CD4-positive, alpha-beta T cell (primary cell): ENCODE measurements around the gene SLC25A6. TPM values are rescaled to one million over a fixed set of nuclear protein-coding genes. Genes with fewer than 3 reads are reported as not detected.
A peak's percentile ranks its signal among the peaks of the same experiment; 100 is the strongest.

ENCODE experiments used
- ATAC-seq: fragments of 200-7000 bp; cut with Tn5 transposase; one replicate; pipeline ENCODE4 v1.10.0; 2022; ENCODE audit warnings: mild to moderate bottlenecking; ENCODE audit not compliant: poor library complexity
- CTCF ChIA-PET: fragments of 350-600 bp; sonication (Branson Sonifier 250); formaldehyde crosslinking; loops from one replicate; lab custom pipeline; 2021; ENCODE audit warnings: antibody characterized with exemption, inconsistent platforms; lab: Charles Lee
- POLR2A ChIA-PET: fragments of 350-600 bp; sonication (Branson Sonifier 250); formaldehyde crosslinking; loops from one replicate; lab custom pipeline; 2021; ENCODE audit warnings: antibody characterized with exemption, inconsistent platforms; lab: Charles Lee
- DNase-seq, 14 experiments: peaks; one replicate each; pipeline ENCODE4 v3.0.0-alpha.2; 2013 to 2020; ENCODE audit warnings: mixed read lengths in 2 of 14
- H3K27ac ChIP-seq, 2 donors: one replicate each; pipeline versions ENCODE4 v1.5.1 to v1.7.0; 2013; ENCODE audit warnings: low read length in 2 of 2, low read depth in 1 of 2, mild to moderate bottlenecking in 1 of 2
- H3K27me3 ChIP-seq, 2 experiments: 1 replicate in 1 of 2; 2 replicates in 1 of 2; pipeline versions ENCODE4 v1.6.1 to v1.7.0; 2013; ENCODE audit warnings: low read length in 2 of 2, control low read depth in 1 of 2, mild to moderate bottlenecking in 1 of 2, moderate library complexity in 1 of 2; ENCODE audit not compliant: insufficient read depth in 2 of 2, control insufficient read depth in 1 of 2
- H3K36me3 ChIP-seq: one replicate; pipeline ENCODE4 v1.6.1; 2013; ENCODE audit warnings: low read length, control low read depth; ENCODE audit not compliant: insufficient read depth
- H3K4me1 ChIP-seq: one replicate; pipeline ENCODE4 v1.6.1; 2013; ENCODE audit warnings: low read length, control low read depth; ENCODE audit not compliant: insufficient read depth
- H3K4me3 ChIP-seq: one replicate; pipeline ENCODE4 v1.5.1; 2013; ENCODE audit warnings: mild to moderate bottlenecking, low read length, moderate library complexity
- H3K9me3 ChIP-seq, 2 experiments: 1 replicate in 1 of 2; 2 replicates in 1 of 2; pipeline versions ENCODE4 v1.6.1 to v1.7.0; 2013; ENCODE audit warnings: low read length in 2 of 2, mild to moderate bottlenecking in 2 of 2, control low read depth in 1 of 2, moderate library complexity in 1 of 2; ENCODE audit not compliant: control insufficient read depth in 1 of 2, insufficient read depth in 1 of 2
- H3K27ac Mint-ChIP-seq: one replicate; pipeline ENCODE4 v1.8.0; 2020; ENCODE audit warnings: mixed read lengths
- H3K27me3 Mint-ChIP-seq: one replicate; pipeline ENCODE4 v1.8.0; 2021; ENCODE audit warnings: mixed read lengths
- H3K36me3 Mint-ChIP-seq: one replicate; pipeline ENCODE4 v1.8.0; 2021; ENCODE audit warnings: low read depth, mixed read lengths
- H3K4me1 Mint-ChIP-seq: one replicate; pipeline ENCODE4 v1.8.0; 2021; ENCODE audit warnings: low read depth, mixed read lengths
- H3K4me3 Mint-ChIP-seq: one replicate; pipeline ENCODE4 v1.8.0; 2020; ENCODE audit warnings: mild to moderate bottlenecking, mixed read lengths
- H3K9me3 Mint-ChIP-seq: one replicate; pipeline ENCODE4 v1.8.0; 2020; ENCODE audit warnings: mixed read lengths
- intact Hi-C, 2 experiments: fragments of 100-400 bp; cut with DNase I in 1 of 2; cut with micrococcal nuclease in 1 of 2; formaldehyde crosslinking; loops; one replicate each; pipeline versions ENCODE4 v1.15.1 to v1.9.0; 2023 to 2025; cut with DNase I, micrococcal nuclease
- total RNA-seq, 174 experiments: library from RNA in 2 of 174; stranded (reverse) in 2 of 174; gene quantifications; one replicate each; pipeline ENCODE4 v1.2.3 and lab custom pipeline; 2021 to 2026
- TF ChIP-seq, protein P1 (sequence below): fragments of 200-600 bp; IDR thresholded peaks from one replicate; pipeline ENCODE4 v1.8.0; 2022; ENCODE audit warnings: antibody characterized with exemption, mild to moderate bottlenecking

SLC25A6 gene
- total RNA-seq, 2 experiments from 2014 or later = 338 to 340 TPM

GRCh38 chrX:1341545-1342184, 50.2 kb downstream of the SLC25A6 start:
- Histone ChIP-seq H3K27me3 (no peaks in the 10 kb centered on the region), H3K27ac (no peak overlapping the region), H3K4me3 (no peak overlapping the region), H3K36me3 (no peaks in the 10 kb centered on the region), H3K9me3 (peaks cover 0 to 19% of the 10 kb centered on the region in 2 experiments), H3K4me1 (peaks cover 6% of the 10 kb centered on the region)
- Mint-ChIP-seq H3K4me3 (no peak overlapping the region), H3K27ac (no peak overlapping the region), H3K9me3 (no peaks in the 10 kb centered on the region), H3K27me3 (peaks cover 7% of the 10 kb centered on the region), H3K36me3 (peaks cover 9% of the 10 kb centered on the region), H3K4me1 (peaks cover 6% of the 10 kb centered on the region)
- intact Hi-C loops = no loop called here
- TF ChIP-seq, protein P1, sequence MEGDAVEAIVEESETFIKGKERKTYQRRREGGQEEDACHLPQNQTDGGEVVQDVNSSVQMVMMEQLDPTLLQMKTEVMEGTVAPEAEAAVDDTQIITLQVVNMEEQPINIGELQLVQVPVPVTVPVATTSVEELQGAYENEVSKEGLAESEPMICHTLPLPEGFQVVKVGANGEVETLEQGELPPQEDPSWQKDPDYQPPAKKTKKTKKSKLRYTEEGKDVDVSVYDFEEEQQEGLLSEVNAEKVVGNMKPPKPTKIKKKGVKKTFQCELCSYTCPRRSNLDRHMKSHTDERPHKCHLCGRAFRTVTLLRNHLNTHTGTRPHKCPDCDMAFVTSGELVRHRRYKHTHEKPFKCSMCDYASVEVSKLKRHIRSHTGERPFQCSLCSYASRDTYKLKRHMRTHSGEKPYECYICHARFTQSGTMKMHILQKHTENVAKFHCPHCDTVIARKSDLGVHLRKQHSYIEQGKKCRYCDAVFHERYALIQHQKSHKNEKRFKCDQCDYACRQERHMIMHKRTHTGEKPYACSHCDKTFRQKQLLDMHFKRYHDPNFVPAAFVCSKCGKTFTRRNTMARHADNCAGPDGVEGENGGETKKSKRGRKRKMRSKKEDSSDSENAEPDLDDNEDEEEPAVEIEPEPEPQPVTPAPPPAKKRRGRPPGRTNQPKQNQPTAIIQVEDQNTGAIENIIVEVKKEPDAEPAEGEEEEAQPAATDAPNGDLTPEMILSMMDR = no peak
- ATAC-seq (no peak), DNase-seq (peak in 2 of 14 experiments; percentile 51 to 67)
- ChIA-PET POLR2A (no interaction called here), CTCF (no interaction called here)

GRCh38 chrX:1336948-1337779, 54.7 kb downstream of the SLC25A6 start:
- POLR2A ChIA-PET = no interaction called here

DNA sequence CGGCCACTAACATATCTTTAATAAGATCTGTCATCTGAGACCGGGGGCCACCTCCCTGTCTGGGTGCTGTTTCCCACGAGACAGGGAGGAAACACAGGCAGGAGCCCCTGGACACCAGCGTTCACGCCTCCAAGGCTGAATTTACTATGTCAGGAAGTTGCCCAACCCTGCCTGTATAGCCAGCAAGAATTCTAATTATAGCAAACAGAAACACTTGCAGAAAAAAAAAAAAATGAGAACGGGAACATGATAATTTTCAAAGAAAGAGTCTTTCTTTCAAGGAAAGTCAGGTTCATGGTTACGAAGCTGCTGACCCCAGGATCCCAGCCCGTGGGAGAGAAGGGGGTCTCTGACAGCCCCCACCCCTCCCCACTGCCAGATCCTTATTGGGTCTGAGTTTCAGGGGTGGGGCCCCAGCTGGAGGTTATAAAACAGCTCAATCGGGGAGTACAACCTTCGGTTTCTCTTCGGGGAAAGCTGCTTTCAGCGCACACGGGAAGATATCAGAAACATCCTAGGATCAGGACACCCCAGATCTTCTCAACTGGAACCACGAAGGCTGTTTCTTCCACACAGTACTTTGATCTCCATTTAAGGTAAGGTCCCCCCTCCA, 55.5 kb downstream of the SLC25A6 start, which contains the start of gene IL3RA:
TSS of gene IL3RA (plus strand) at position 455 of the 613 bp plus-strand sequence. CDS start 4,981 bp downstream, outside the sequence.
- H3K4me3 Mint-ChIP-seq = peak within 1 kb of the TSS; percentile 86
- peak in 3 of 14 experiments; percentile 24 to 71 (median 61) for DNase-seq
- Histone ChIP-seq H3K27me3 (no peaks in the 10 kb centered on the region), H3K4me1 (peaks cover 19% of the 10 kb centered on the region), H3K36me3 (no peaks in the 10 kb centered on the region), H3K27ac (no peak within 1 kb of the TSS), H3K9me3 (peaks cover 0 to 23% of the 10 kb centered on the region in 2 experiments), H3K4me3 (peak within 1 kb of the TSS; percentile 53)
- ChIA-PET CTCF (no interaction called here), POLR2A (no interaction called here)
- H3K27ac Mint-ChIP-seq = no peak within 1 kb of the TSS
- ATAC-seq = peak; percentile 24
- H3K9me3 Mint-ChIP-seq = no peaks in the 10 kb centered on the region
- peaks cover 11% of the 10 kb centered on the region for H3K36me3 Mint-ChIP-seq
- peaks cover 26% of the 10 kb centered on the region for H3K27me3 Mint-ChIP-seq
- TF ChIP-seq, protein P1 = no peak
- intact Hi-C loops = no loop called here
- H3K4me1 Mint-ChIP-seq = peaks cover 20% of the 10 kb centered on the region

More at GRCh38 chrX:1336948-1337779, 54.7 kb downstream of the SLC25A6 start:
- intact Hi-C loops = no loop called here
- Mint-ChIP-seq H3K27ac (no peak overlapping the region), H3K27me3 (peaks cover 26% of the 10 kb centered on the region), H3K36me3 (peaks cover 11% of the 10 kb centered on the region), H3K9me3 (no peaks in the 10 kb centered on the region), H3K4me1 (peaks cover 20% of the 10 kb centered on the region), H3K4me3 (peak overlapping the region; percentile 86)
- no peak for DNase-seq
- Histone ChIP-seq H3K36me3 (no peaks in the 10 kb centered on the region), H3K9me3 (peaks cover 0 to 28% of the 10 kb centered on the region in 2 experiments), H3K4me1 (peaks cover 19% of the 10 kb centered on the region), H3K27ac (no peak overlapping the region), H3K4me3 (peak overlapping the region; percentile 53), H3K27me3 (no peaks in the 10 kb centered on the region)
- CTCF ChIA-PET = no interaction called here
- TF ChIP-seq, protein P1 = no peak
- ATAC-seq = no peak

Other genes with a start within 250 kb of the SLC25A6 start
- under 1 TPM; 0.16 to 0.42 TPM for gene CRLF2, start 179.5 kb downstream of the SLC25A6 start, total RNA-seq
- 1 to 10 TPM; 1.0 TPM for gene CSF2RA, start 123.3 kb downstream of the SLC25A6 start, total RNA-seq
- gene IL3RA, start 55.3 kb downstream of the SLC25A6 start, total RNA-seq = under 1 TPM; 0.45 to 0.49 TPM
- gene ASMTL, start 60.8 kb upstream of the SLC25A6 start, total RNA-seq = 10 to 100 TPM; 34.6 to 39.3 TPM
- gene P2RY8, start 145.1 kb upstream of the SLC25A6 start, total RNA-seq = 100 to 1,000 TPM; 139 TPM
- gene AKAP17A, start 199.5 kb upstream of the SLC25A6 start, total RNA-seq = 100 to 1,000 TPM; 143 to 149 TPM
- gene ASMT, start 222.9 kb upstream of the SLC25A6 start, total RNA-seq = under 1 TPM; 0.36 to 0.50 TPM